ENCODE measurements around the gene PTPN6. TPM values are rescaled to one million over a fixed set of nuclear protein-coding genes. Genes with fewer than 3 reads are reported as not detected.

The PTPN6 gene
- total and polyA plus RNA-seq, 2 of the 8 experiments (the other 6 are each of a cell fraction or from before 2014, with no cell fraction given): 16.3 to 28.4 TPM

GRCh38 chr12:6980075-6980474 is 28.9 kb downstream of the PTPN6 start (continued):
- TF ChIP-seq SAP30 (IDR thresholded peaks at IDR 0.05; ENCODE audit: insufficient read depth, insufficient replicate concordance, low read length) (no peak), RAD21 (IDR thresholded peaks at IDR 0.05 in 1 of 2, conservative IDR thresholded peaks at IDR 0.05 in 1 of 2; ENCODE audit: low read depth in 2 of 2, low read length in 2 of 2) (no peak), EP300 (IDR thresholded peaks at IDR 0.05; ENCODE audit: borderline replicate concordance in 1 of 2, low read depth in 2 of 2, low read length in 2 of 2) (no peak), YY1 (IDR thresholded peaks at IDR 0.05; ENCODE audit: low read depth, low read length) (no peak), NRF1 (IDR thresholded peaks at IDR 0.05; ENCODE audit: low read depth, low read length) (no peak), CTCF (IDR thresholded peaks at IDR 0.05; ENCODE audit: control extremely low read depth in 1 of 3, insufficient read depth in 1 of 3, low read depth in 1 of 3, low read length in 3 of 3) (no peak)
